Kidney glomerular epithelial cell (primary cell): ENCODE data around the gene STMN1.
A peak's percentile ranks its signal among the peaks of the same experiment; 100 is the strongest.
"Not testable (repeated sequence)": the region's sequence is repeated elsewhere in the genome, so short reads cannot be mapped to it uniquely, and the experiment has no call there.

Experiments
- DNase-seq: peaks from one replicate; lab custom pipeline; 2025; lab: John Stamatoyannopoulos, UW

STMN1 gene

DNA sequence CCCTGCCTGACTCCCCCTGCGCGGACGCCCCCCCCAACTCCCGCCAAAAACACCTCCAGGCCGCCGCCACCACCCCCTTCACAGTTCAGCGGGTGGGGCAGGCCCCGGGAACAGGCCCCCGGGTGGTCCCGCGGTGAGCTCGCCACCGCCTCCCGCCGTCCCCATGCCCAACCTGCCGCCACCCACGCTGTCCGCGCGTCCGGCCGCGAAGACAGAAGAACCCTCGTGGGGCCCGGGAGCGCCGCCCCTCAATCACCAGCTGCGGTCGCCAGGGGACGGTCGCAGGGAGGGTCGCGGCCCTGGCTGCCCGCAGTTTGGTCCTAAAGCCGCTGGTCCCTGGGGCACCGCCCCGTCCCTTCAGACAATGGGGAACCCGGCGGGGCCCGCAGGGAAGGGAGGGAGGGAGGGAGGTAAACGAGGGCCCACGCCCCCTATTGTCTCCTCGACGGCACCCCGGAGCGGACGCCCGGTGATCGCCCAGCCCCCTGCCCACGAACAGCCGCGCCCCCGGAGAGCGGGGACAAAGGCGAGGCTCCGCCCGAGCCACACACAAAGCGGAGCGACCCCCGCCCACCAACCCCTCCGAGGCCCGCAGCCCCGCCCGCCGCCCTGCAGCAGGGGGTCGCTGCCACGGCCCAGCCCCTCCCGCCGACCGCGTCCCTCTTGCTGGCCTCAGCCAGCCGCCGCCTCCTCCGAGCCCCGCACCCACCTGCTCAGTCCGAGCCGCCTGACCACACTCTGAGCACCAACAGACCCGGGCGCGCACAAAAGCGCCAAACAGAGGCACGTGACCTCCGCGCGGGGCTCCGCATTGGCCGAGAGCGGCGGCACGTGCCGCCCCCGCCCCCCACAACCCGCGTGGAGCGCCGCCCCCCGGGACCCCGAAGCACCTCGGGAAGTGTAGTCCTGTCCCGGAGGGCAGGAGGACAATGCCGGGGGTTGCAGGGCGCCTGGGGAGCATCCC, at the start of gene STMN1:
Gene STMN1 (minus strand): TSS at position 740 of the 964 bp plus-strand sequence. CDS start 1,743 bp downstream, outside the sequence.
- peak; percentile 53 for DNase-seq

DNA sequence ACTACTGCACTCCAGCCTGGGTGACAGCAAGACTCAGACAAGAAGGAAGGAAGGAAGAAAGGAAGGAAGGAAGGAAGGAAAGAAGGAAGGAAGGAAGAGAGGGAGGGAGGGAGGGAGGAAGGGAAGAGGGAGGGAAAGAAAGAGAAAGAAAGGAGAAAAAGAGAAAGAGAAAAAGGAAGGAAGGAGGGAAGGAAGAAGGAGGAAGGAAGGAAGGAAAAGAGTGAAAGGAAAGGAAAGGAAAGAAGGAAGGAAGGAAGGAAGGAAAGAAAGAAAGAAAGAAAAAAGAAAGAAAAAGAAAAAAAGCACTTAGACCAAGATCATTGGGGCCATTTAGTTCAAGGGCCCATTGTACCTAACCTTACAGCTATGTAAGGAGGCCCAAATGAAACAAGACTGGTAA, 49.3 kb upstream of the STMN1 start:
- DNase-seq, result no peak

DNA sequence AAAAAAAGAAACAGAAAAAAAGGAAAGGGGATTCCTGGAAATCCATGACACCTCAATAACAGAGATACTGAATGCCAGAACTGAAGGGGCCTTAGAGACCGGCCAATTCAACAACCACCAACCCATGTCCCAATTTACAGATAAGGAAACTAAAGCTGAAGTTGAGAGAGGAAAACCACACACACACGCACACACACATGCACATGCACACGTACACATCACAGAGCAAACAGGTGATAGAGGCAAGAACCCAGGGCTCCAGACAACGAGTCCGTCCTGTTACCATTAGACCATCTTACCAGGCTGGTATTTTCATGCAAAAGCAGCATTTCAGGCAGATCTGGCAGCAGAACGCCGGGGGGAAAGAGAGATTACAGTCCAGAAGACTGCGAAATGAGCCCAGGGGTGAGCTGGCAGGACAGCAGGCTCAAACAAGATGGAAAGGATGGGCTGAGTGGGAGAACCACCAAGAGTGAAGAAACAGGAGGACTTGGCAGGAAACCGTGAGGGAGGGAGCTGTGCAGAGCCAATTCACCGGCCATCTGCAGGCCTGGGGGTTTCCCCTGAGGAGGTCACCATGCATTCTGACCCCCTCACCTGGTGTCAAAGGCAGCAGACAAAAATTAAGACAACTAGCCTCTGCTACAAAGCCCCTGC, 48.2 kb upstream of the STMN1 start:
- DNase-seq, result no peak

DNA sequence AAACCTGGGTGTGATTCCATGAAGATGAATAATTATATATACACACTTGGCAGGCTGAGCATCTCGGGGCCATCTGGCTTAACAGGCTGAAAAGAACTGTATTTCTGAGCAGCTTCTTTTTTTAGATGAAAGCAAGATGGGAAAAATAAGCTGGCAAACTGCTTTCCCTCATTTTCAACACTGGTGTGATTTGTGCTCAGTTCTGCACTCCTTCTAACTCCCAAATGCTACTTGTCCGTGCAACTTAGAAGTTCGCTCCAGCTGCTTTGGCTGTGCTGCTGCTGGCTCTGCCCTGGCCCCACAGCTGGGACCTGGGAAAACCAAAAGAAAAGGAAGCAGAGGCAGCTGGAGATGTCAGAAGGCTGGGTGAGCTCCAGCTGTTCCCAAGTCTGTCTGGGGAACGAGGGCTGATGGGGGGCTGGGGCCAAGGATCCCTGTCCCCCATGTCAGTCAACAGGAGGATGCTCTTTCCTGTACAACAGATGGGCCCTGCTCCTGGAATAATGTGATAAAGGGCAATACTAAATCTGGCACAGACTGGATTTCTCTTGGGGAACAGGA, 46.7 kb upstream of the STMN1 start:
- no peak for DNase-seq

DNA sequence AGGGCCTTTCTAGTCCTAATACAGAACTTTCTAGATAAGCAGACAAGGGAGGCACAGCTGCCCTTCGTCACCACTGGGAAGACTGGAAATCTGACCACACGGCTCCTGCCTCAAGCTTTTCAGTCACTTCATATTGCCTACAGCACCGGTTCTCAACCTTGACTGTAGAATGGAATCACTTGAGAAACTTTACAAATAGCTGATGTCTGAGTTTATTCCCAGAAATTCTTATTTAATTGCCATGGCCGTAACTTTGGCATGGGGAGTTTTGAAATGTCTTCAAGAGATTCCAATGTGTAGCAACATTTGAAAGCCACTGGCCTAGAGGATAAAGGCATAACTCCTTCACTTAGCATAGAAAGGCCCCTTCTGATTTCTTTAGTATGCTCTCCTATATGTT, 42.4 kb upstream of the STMN1 start:
- DNase-seq, result no peak

DNA sequence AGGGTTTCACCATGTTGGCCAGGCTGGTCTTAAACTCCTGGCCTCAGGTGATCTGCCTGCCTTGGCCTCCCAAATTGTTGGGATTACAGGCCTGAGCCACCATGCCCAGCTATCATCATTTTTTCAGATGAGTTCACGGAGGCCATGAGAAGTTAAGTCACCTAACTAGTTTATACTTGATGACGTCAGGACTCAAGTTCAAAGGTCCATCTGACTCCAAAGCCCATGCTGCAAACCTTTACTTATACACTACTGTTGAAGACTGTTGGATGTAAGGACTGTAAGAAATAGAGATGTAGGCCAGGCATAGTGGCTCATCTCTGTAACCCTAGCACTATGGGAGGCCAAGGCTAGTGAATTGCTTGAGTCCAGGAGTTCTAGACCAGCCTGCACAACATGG, 40.8 kb upstream of the STMN1 start:
- no peak for DNase-seq

DNA sequence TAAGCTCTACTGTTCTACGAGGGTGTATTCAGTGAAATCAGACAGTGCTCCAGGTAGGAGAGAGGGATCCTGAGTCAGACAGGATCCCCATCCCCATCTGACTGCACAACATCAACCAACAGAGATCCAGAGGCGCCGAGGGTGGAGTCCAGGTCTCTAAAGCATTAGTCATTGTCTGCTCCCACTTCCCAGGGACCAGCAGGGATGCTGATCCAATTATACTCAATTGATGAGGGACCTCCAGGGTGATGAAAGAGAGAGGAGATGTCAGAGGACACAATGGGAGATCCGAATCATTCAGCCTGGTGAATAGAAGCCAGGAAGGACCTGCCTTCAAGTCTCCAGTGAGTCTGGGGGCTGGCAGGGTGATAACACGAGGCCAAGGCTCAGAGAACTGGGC, 39.5 kb upstream of the STMN1 start:
- no peak for DNase-seq

DNA sequence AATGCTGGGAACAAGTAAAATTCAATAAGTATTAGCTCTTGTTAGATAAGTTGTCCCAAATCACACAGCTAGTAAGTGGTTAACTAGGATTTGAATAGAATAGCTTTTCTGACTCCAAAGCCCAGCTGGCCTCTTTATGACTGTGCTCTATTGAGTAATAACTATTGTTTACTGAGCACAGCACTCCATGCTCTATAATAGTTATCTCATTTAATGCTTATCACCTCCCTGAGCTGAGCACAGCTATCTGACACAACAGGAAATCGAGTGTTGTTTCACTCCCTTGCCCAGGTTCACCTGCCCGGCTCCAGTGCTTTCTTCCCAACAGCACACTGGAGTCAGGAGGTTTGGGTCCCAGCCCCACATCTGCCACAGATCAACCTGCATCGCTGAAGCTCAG, 38.8 kb upstream of the STMN1 start:
- DNase-seq, result no peak

DNA sequence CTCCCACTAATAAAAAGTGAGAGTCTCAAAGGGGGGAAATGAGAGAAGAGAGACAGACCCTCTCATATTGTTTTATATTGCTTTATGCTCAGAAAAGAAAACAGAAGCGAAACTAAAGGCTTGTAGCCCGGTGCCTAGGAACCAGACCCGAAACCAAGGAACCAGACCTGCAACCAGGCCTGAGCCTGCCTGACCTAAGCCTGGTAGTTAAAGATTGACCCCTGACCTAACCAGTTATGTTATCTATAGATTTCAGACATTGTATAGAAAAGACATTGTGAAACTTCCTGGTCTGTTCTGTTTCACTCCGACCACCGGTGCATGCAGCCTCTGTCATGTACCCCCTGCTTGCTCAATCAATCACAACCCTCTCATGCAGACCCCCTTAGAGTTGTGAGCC, 37.3 kb upstream of the STMN1 start:
- not testable (repeated sequence) for DNase-seq

DNA sequence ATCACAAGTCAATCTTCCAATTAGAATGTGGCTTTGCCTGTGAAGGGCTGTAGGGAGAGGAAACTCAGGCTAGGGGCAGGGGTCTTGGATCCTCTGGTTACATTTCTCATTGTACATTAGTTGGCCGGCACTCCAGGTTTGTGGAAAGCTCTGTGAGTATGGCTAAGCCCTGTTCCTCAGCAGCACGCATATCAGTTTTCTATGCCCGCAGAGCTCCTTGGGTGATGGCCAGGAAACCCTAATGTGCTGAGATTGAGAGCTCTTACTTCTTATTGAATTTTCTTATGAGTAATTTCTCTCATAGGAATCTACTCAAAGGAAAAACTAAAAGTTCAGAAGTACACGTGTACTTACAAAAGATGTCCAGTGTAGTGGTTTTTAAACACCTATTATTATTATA, 30.7 kb upstream of the STMN1 start:
- no peak for DNase-seq

DNA sequence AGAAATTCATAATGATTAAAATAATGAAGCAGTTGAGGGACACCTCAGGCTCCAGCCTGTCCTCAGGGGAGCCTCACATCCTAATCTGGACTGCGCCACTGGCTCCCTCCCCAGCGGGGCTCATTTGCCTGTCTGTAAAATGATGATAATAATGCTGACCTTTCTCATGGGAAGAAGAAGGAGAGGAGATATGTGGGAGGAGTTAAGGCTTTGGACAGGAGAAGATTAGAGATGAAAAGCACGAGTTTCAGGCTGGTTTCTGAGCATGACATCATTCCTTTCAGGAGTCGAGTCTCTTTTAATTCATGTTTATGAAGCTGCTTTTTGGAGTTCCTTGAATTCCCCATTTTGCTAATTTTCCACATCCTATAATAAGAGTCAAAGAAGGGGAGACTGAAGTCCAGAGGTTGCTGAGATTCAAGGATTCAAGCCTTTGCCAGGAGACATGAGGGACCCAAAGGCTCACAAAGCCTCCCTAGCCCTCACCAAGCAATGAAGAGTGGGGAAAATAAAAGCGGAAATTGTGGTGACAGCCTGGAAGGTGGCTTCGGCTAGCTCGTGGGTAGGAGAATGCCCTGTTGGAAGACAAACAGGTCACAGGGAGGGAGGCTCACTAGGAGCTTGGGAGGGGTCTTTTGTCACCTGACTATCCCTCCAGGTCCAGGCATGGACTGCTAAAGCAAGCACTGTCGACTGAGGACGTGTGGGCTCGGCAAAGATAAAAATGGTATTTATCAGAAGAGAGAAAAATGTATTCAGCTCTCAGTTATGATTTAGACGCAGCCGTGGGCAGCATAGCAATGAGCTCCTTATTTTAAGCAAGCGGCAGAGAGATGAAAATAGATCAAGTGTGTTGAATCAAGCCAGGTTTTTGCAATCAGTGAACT, 27.5 kb upstream of the STMN1 start:
- DNase-seq, result no peak

DNA sequence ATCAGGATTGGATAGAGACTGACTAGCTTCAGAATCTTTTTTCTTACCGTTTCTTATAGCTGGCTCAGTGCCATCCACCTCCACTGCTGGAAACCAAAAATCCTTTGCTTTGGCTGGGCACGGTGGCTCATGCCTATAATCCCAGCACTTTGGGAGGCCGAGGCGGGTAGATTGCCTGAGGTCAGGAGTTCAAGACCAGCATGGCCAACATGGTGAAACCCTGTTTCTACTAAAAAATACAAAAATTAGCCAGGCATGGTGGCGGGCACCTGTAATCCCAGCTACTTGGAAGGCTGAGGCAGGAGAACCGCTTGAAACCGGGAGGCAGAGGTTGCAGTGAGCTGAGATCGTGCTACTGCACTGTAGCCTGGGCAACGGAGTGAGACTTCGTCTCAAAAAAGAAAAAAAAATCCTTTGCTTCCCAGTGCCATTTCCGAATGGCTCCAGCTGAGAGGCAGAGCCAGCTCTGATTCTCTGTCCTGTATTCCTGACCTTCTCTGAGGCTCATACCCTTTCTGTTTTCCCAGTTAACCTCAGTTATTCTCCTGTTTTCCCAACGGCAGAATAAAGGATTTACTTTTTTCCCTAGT, 26.7 kb upstream of the STMN1 start:
- DNase-seq, result not testable (repeated sequence)

DNA sequence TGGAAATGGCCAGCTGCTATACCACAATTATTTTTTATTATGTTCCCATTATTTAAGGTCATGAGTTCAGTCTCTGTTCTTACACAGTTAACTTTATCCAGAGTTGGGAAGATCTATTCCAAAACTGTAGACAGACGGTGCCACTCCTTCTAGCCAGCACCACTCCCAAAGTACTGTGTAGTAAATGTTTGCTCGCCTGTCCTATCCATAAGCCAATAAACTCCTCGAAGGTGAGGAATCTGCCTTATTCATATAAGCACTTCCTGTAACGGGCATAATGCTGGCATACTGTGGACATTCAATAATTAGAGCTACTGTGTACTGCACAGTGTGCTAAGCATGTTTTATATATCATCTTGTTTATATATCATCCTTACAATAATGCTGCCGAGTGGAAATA, 26.1 kb upstream of the STMN1 start:
- no peak for DNase-seq

DNA sequence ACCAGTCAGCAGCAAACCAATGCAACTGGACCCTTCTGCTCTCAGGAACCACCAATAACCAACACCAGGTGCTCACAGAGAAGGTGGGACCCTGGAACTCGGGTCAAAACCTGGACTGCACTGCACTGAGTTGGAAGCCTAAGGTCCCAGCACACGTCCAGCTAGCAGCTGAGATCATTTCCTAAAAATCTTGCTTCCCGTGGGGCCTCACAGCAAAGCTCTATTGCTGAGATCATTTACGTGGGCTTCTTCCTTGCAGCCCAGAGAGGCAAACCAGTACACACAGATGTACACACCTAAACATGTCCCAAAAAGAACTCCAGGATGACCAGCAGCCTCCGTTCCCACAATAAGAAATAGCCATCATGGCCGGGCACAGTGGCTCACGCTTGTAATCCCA, 22.8 kb upstream of the STMN1 start:
- no peak for DNase-seq

DNA sequence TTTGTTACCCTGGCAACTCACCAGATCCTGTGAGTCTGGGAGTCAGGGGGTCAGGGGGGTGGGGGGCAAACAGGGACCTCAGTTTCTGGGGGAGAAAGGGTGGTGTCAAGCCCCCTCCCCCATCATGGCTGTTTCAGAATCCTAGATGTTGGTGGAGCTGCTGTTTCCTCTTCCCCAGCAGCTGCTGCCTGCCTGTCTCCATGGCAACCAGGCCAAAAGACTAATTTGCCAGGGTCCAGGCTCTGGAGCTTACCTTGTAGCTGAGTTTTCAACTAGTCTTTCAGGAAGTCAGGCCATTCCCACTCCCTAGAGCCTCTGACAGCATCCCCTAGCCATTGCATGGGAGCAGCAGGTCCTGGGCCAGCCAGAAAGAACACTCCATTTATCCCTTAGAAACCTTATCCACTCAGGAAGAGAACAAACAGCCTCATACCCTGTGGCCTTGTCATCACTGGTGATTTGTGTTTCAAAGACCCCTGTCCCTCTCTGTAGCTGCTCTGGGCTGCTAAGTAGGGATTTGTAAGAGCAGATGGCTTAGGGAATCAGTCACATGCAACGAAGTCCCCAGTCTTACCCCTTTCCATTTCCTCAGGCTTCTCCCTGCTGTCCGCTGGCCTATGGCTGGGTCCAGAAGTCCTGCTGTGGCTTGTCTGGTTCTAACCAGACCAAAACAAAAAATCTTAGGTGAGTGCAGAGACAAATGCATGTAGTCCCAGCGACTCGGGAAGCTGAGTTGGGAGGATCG, 21.5 kb upstream of the STMN1 start:
- DNase-seq, result no peak

DNA sequence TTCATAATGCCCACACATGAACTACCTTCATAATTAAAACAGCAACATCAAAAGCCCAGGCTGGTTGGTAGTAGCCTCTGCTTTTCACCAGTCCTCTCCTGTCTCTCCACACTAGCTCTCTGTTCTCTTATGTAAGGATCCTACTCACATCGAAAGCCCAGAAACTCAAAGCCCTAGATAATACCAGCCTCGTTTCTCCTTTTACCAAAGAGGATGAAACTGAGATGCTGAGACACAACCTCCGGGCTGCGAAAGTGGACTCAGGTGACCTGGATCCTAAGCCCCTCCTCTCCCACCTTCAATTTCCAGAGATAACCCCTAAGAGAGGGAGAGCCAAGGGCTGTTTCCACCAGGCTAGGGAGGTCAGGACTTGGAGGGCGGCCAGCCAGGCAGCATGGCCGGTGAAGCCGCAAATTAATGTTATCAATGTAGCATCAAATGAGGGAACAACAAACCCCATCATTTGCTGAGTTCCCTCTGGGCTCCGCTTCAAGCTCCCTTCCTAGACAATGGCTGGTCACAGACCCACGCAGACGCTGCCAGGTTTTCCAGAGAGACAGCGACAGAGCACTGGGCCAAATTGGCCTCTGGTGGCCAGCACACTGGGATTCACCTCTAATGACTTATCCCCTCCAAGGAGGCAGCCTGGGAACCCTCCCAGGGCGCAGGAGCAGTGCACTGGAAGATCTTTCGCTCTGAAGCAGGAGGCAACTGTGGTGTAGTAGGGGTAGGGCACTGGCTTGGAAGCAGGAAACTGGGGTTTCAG, 20.7 kb upstream of the STMN1 start:
- no peak for DNase-seq

DNA sequence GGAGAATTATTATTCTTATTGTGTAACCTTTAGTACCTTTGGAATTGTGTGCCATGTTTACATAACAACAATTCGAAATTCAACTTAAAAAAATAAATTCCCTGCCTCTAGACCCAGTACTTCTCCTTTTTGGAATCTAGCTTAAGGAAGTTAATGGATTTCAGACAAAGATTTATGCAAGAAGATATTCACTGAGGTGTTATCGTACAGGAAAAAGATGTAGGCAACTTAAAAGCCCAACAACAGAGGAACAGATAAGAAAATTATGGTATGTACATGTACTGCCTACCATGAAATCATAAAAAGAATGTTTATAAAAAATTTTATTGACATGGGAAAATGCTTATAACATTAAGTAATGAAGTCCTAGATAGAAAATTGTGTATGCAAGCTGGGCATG, 18.2 kb upstream of the STMN1 start:
- no peak for DNase-seq

DNA sequence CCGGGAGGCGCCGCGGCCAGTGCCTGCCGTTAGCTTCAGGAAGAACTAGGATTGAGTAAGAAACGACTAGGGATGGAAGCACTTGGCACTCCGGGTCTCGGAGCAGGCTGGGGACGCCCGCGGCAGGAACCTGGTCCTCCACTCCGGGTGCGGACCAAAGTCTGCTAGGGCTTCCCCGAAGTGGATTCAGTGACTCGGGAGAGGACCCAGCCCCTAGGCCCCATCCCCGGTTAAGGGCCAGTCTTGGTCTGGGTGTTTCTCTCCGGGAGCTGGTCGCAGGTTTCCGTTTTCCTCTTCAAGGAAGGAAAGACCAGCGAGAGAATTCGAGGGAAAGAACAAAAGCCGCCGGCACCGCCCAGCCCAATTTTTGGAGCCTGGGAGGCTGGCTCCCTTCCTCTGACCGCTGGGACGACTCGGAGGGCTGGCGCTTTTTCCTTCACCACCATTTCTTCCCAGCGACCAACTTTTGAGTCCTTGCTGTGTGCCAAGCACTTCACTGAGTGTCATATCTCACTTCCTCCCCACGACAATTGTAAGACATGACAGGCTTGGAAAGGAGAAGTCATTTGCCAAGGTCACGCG, 16.8 kb upstream of the STMN1 start:
- peak; percentile 16 for DNase-seq

DNA sequence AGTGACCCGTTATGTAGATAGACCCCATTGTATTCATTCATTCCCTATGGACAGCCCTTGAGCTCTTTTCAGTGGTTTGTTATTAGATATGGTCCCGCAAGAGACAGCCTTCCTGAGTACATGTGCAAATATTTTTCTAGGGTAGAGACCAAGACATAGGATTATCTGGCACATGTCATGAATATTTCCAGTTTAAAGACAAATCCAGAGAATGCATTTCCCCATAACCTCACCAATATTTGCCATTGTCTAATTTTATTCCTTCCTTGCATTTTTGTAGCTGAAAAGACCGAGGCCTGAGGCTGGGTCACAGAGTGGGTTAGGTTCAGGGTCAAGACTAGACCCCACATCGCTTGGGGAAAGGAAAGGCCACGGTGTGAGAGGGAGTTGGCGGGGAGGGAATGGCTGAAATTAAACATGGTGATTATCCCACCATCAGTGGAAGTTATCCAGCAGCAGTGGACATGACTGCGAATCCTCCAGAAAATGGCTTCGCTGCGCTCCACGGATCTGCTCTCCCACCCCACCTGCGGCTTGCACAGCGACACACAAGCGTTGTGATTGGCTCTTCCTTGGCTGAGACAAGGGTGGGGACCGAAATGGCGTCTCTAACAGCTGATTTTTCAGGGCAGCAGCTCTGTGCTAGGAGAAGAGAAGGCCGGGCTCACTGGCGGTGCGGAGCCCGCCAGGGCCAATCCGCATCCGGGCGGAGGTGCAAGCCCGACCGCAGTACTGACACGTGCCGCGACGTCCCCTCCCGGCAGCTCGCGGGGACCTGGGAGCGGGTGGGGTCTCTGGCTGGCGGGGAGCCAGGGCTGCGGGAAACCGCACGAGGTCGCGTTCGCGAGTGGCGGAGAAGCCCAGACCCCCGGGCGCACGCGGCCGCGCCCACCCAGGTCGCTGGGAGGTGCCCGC, 16.1 kb upstream of the STMN1 start:
- no peak for DNase-seq
